HG02973 (cell line): ENCODE data around the gene CIT.
"Not testable (repeated sequence)": the region's sequence is repeated elsewhere in the genome, so short reads cannot be mapped to it uniquely, and the experiment has no call there.

Experiments
- ATAC-seq: cut with Tn5 transposase; IDR thresholded peaks from one replicate; pipeline ENCODE4 v1.9.1; 2021; ENCODE audit warnings: moderate library complexity; ENCODE audit not compliant: unreplicated experiment

Gene CIT, protein sequence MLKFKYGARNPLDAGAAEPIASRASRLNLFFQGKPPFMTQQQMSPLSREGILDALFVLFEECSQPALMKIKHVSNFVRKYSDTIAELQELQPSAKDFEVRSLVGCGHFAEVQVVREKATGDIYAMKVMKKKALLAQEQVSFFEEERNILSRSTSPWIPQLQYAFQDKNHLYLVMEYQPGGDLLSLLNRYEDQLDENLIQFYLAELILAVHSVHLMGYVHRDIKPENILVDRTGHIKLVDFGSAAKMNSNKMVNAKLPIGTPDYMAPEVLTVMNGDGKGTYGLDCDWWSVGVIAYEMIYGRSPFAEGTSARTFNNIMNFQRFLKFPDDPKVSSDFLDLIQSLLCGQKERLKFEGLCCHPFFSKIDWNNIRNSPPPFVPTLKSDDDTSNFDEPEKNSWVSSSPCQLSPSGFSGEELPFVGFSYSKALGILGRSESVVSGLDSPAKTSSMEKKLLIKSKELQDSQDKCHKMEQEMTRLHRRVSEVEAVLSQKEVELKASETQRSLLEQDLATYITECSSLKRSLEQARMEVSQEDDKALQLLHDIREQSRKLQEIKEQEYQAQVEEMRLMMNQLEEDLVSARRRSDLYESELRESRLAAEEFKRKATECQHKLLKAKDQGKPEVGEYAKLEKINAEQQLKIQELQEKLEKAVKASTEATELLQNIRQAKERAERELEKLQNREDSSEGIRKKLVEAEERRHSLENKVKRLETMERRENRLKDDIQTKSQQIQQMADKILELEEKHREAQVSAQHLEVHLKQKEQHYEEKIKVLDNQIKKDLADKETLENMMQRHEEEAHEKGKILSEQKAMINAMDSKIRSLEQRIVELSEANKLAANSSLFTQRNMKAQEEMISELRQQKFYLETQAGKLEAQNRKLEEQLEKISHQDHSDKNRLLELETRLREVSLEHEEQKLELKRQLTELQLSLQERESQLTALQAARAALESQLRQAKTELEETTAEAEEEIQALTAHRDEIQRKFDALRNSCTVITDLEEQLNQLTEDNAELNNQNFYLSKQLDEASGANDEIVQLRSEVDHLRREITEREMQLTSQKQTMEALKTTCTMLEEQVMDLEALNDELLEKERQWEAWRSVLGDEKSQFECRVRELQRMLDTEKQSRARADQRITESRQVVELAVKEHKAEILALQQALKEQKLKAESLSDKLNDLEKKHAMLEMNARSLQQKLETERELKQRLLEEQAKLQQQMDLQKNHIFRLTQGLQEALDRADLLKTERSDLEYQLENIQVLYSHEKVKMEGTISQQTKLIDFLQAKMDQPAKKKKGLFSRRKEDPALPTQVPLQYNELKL (N-terminal part only)

DNA sequence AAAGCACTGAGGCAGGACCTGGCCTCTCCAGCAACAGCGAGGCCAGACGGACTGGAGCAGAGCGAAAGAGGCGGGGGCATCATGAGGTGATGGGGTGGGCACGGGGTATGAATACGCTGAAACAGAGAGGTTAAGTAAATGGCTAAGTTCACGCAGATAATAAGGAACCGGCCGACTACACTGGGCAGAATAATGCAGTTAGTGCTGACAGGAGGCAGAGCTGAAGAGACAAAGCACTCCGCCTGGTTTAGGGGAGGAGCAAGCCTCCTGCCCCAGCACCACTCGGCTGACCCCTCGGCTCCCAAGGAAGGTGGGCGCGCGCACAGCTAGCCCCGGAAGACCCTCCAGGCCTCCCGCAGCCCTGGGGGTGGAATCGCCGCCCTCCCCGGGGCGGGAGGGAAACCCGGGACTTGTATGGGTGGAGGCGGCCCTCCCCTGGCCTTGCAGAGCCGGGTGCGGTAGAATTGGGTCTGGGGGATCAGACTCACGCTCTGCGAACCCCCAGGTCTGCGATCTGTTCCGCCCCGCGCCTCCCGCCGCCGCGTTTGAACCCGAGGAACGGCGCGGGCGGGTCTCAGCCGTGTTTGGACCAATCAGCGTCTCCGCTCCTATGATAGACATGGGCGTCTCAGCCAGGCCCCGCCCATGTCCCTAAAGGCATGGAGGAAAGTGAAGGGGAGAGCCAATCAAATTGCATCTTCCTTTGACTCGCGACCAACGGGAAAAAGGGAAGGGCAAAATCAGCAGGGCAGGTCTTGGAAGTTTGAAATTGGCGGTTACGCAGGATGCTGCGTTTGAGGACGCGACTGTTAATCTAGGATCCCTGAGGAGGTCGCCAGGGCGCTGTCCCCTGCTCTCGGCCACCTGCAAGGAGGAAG, at the start of gene CIT:
Gene CIT (minus strand): TSS at position 560 of the 878 bp plus-strand sequence. CDS start 1,152 bp downstream, outside the sequence.
- peak; percentile 98 for ATAC-seq

DNA sequence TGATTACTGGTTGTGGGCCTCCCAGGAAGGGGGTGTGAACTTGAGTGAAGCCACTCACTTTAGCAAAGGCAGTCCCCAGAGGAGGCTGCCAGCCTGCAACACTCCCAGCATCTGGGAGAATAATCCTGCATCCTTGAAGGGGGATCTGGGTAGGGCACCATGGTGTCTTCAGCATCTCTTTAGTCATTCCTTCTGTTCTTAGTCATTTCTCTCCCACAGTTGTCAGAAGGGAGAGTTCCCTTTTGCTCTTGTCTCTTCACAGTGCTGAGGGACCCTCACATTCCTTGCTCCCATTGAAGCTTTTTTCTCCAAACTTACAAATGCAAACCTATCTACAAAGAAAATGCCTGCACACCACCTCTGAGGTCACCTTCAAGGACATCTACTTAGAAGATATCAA, 48.1 kb upstream of the CIT start:
- no peak for ATAC-seq

DNA sequence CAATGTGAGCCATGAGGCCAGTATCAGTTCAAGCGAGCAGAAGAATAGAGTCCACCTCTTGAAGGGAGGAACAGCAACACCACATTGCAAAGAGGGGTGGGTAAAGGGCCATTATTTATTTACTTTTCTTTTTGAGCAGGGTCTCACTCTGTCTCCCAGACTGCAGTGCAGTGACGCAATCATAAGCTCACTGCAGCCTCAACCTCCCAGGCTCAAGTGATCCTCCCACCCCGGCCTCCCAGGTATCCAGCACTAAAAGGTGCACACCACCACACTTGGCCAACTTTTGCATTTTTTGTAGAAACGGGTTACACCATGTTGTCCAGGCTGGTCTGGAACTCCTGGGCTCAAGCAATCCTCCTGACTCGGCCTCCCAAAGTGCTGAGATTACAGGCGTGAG, 42.9 kb upstream of the CIT start:
- no peak for ATAC-seq

DNA sequence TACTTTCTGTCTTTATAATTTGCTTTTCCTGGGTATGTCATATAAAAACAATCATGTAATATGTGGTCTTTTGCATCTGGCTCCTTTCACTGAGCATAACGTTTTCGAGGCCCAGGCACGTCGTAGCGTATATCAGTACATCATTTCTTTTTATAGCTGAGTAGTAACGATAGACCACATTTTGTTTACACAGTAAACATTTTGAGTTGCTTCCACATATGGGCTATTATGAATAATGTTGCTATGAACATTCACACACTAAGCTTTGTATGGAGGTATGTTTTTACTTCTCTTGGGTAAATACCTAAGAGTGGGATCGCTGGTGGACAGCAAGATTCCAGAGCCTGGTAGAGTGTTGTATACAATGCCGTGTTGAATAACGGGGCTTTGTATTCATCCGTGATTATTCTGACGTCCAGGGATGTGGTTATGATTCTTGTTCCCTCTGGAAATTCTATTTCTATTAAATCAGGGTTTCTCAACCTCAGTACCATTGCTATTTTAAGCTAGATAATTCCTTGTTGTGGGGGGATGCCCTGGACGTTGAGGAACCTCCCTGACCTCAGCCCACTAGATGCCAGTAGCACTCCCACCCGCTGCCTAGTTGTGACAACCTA, 38.9 kb upstream of the CIT start:
- no peak for ATAC-seq

DNA sequence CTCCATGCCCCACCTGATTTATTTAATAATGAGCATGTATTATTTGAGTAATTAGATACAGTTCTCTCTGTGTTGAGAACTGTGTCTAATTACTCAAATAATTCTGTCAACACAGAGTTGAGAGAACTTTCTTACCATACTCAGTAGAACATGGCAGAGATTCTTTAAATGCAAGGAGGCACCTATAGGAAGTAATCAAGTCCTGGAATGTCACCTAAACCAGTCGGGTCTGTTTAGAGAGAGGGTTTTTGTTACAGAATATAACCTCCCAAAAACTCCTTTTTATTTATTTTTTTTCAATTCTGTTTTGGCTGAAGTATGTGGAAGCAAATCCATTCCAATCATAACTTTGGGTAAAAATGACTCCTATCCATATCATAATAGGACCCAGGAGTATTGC, 37.5 kb upstream of the CIT start:
- no peak for ATAC-seq

DNA sequence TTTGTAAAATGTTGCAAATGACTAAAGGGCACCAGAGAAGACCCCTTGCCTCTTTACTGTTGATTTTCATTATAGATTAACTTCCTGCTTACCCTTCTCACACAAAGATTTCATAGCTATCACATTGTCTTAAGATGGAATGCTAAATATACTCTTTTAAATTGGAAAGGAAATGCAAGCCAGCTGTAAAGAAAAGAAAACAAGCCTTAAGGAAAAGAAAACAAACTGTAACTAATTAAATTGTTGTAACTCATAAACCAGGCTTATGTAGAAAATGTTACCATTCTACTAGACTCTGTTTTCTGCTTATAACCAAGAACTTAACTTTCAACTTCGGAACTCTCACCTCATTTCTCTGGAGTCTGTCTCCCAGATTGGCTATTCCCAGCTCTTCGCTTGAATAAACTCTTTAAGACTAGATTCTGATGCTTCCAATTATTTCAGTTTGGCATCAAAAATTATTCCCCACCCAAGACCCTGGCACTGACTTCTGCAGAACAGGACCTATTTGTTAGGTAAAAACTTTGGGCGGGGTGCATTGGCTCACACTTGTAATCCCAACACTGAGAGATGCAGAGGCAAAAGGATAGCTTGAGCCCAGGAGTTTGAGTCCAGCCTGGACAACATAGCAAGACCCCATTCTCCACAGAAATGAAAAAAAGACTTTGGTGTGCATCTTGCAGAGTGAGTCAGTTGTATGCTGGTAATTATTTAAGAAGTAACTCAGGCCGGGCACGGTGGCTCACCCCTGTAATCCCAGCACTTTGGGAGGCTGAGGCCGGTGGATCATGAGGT, 36.6 kb upstream of the CIT start:
- ATAC-seq, result no peak

DNA sequence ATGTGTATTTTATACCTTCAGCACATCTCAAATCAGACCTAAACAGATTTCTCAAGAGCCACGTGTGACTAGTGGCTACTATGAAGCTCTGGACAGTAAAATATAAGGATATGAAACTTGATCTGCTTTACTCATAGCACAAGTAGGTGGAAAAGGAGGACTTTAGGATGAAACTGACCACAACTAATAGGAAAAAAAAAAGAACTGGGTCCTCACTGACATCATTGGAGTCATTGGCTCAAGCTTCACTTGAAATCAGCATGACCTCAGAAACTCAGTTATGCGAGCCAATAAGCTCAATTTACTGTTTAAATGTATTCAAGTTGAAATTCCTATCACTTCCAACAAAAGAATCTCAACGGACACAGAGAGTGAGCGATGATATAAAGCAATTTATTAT, 34.1 kb upstream of the CIT start:
- no peak for ATAC-seq

DNA sequence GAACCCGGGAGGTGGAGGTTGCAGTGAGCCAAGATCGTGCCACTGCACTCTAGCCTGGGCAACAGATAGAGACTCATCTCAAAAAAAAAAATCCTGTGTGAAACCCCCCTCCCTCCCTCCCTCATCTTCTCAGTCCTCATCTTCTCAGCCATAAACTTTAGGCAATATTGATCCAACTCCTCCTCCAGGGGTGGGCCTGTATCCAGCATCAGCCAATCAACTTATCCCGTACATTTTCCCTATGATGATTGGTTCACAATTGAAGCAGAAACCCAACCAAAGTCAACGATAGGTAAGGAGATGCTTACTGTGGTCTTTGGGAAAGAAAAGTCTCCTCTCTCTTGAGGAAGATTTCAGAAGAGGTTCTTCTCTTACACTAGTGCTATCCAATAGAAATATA, 33.5 kb upstream of the CIT start:
- no peak for ATAC-seq

DNA sequence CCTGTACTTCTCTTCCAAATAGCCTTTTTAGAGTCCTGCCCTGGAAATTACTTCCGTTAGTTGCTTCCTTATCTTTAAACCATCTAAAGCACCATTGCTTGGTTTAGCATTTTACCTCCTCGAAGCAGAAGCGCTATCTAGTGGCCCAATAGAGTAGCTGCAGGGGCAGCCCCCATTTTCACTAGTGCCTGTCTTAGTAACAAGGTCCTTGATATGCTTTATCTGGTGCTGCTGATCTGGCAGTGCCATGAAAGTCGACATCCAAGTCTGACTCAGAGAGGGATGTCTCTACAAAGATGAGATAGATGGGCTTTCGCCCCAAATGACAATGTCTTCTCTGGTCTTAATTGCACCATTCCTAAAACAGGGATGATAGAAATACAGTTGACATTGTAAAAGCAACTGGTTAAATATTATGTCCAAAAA, 25.0 kb upstream of the CIT start:
- ATAC-seq, result peak; percentile 83

DNA sequence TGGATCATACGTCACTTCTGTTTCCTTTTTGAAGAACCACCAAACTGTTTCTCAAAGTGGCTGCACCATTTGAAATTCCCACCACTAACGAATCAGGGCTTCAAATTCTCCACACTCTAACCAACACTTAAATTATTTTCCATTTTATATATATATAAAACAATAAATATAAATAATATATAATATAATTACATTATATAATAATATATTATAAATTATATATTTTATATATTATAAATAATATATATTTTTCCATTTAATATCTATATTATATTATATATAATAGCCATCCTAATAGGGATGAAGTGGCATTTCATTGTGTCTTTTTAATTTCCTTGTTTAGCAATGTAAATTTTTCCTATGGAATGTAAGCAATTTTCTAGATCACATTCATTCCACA, 24.6 kb upstream of the CIT start:
- ATAC-seq, result no peak

DNA sequence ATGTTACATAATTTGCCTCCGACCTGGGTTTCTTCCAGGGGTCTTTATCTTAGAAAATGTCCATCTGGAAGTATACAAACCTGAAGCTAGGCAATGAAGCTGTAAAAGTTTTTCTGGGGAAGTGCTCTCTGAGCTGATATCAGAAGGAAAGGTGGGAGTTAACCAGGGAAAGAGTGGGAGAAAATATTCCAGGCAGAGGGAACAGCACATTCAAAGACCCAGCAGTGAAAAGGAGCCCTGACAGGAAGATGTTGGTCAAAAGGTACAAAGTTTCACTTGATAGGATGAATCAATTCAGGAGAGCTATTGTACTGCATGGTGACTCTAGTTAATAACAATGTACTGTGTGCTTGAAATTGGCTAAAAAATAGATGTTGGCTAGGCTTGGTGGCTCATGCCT, 17.8 kb upstream of the CIT start:
- ATAC-seq, result no peak

DNA sequence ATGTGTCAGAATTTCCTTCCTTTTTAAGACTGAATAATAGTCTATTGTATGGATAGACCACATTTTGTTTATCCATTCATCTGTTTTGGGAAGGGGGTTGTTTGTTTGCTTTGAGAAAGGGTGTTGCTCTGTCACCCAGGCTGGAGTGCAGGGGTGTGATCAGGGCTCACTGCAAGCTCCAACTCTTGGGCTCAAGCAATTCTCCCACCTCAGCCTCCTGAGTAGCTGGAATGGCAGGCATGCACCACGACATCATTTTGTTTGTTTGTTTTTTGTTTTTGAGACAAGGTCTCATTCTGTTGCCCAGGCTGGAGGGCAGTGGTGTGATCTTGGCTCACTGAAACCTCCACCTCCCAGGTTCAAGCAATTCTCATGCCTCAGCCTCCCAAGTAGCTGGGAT, 15.5 kb upstream of the CIT start:
- not testable (repeated sequence) for ATAC-seq

DNA sequence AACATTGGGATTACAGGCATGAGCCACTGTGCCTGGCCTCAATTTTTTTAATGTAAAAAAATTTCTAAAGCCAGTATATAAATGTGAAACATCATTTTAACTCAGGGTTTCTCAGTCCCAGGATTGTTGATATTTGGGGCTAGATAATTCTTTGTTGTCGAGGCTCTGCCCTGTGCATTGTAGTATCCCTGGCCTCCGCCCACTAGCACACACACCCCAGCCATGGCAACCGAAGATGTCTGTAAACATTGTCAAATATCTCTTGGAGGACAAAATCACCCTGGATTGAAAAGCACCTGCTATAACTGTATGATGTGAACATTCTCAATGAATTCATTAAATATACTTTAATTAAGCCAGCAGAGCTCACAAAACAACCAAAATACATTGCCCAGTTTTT, 8.4 kb upstream of the CIT start:
- ATAC-seq, result no peak

DNA sequence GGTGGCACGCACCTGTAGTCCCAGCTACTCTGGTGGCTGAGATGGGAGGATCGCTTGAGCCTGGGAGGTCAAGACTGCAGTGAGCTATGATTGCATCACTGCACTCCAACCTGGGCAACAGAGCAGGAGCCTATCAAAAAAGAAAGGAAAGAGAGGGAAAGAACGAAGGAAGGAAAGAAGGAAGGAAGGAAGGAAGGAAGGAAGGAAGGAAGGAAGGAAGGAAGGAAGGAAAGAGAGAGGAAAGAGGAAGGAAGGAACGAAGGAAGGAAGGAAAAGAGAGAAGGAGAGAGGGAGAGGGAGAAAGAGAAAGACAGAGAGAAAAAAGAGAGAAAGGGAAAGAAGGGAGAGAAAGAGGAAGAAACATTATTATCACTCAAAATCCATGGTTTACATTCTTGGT, 6.7 kb upstream of the CIT start:
- ATAC-seq, result not testable (repeated sequence)

DNA sequence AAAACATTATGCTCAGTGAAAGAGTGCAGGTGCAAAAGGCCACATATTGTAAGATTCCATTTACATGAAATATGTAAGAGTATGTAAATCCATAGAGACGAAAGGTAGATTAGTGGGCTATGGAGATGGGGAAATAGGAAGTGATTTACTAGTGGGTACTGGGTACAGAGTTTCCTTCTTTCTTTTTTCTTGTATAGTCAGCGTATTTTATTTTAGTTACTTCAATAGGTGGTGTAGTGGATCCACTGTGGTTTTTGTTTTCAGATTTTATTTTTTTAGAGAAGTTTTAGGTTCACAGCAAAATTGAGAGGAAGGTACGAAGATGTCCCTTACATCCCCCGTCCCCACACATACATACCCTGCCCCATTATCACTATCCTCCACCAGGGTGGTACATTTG, 6.1 kb upstream of the CIT start:
- ATAC-seq, result no peak

DNA sequence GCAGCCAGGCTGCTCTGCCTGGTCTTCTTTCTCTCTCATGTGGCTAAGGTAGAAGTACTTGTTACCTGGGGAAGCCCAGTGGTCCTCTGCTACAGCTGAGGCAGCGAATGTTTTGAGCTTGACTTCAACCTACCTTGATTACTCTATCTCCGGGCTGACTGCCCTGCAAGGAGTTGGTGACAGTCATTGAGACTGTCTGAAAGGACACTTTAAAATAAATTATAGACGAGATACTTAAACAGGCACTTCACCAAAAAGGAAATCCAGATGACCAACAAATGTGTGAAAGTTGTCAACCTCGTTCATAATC, 474 bp upstream of the CIT start:
- no peak for ATAC-seq

DNA sequence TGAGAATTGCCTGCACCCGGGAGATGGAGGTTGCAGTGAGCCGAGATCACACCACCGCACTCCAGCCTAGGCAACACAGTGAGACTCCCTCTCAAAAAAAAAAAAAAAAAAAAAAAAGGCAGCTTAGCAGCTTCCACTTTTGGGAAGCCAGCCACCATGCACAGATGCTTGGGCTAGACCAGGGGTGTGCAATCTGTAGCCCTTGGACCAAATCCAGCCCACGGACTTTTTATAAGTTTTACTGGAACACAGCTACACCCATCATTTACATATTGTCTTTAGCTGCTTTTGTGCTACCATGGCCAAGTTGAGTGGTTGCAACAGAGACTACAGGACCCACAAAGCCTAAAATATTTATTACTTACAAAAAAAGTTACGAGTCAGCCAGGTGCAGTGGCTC, 6.7 kb downstream of the CIT start:
- ATAC-seq, result no peak

DNA sequence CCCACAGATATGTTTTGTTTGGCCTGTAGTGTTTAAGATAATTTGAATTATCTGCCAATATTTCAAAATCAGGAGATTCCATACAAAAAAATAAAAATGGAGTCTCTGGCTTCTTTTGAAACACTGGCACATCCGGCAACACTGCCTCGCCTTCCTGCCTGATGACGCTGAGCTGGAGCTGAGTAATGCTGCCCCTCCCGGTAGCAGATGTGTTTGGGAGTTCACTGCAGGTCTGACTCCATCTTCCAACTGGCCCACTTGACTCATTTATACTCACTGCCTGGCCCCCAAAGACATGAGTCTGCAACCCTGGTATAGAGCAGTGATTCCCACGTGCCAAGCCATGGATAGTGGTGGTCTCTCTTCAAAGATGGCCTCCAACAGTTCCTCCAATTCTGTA, 7.4 kb downstream of the CIT start:
- no peak for ATAC-seq

DNA sequence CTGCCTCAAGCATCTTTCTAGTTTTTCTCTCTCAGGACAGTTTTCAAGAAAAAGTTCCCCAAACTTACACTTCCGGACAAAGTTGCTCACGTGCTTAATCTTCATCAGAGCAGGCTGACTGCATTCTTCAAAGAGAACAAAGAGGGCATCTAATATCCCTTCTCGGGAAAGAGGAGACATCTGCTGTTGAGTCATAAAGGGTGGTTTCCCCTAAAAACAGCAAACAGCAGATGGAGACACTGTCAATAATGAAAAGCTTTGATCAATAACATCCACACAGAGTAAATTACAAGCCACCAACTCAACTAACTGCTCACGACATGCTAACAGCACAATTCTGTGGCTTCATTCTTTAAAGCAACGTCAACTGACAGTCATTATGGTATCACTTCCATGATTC, 8.1 kb downstream of the CIT start:
- no peak for ATAC-seq
